Esophagus muscularis mucosa (tissue), 4 donors: Measurements from ENCODE around the gene PFN2. TPM values are rescaled to one million over a fixed set of nuclear protein-coding genes. Genes with fewer than 3 reads are reported as not detected.

Source experiments
- DNase-seq: peaks from one replicate; pipeline ENCODE4 v3.0.0-alpha.2; 2017; ENCODE audit errors: extremely low spot score
- H3K27ac ChIP-seq, 4 donors: fragments of 200-600 bp; sonication (generic); replicated peaks in 1 of 4; 1 replicate in 3 of 4; 2 replicates in 1 of 4; pipeline ENCODE4 v1.5.1; 2016 to 2019; ENCODE audit warnings: mild to moderate bottlenecking in 1 of 4
- H3K27me3 ChIP-seq, 4 donors: fragments of 200-600 bp; sonication (generic); one replicate each; pipeline versions ENCODE4 v1.5.1 to v1.6.0; 2016 to 2019
- H3K36me3 ChIP-seq, 4 donors: fragments of 200-600 bp; sonication (generic); one replicate each; pipeline ENCODE4 v1.5.1; 2016 to 2019
- H3K4me1 ChIP-seq, 4 donors: fragments of 200-600 bp; sonication (generic); one replicate each; pipeline ENCODE4 v1.5.1; 2016 to 2019
- H3K4me3 ChIP-seq, 4 donors: fragments of 200-600 bp; sonication (generic); 1 replicate in 2 of 4; 2 replicates in 2 of 4; pipeline ENCODE4 v1.5.1; 2016 to 2019; ENCODE audit warnings: mild to moderate bottlenecking in 4 of 4, moderate library complexity in 1 of 4
- H3K9me3 ChIP-seq, 4 donors: fragments of 200-600 bp; sonication (generic); 1 replicate in 3 of 4; 2 replicates in 1 of 4; pipeline ENCODE4 v1.5.1; 2016 to 2019
- CTCF ChIP-seq, 3 experiments: fragments of 200-600 bp in 2 of 3; fragments of 450-650 bp in 1 of 3; sonication (generic) in 2 of 3; IDR thresholded peaks; one replicate each; pipeline ENCODE4 v1.5.1; 2017 to 2019; ENCODE audit warnings: antibody characterized with exemption in 3 of 3, mild to moderate bottlenecking in 2 of 3, moderate library complexity in 1 of 3
- EP300 ChIP-seq: sonication (generic); formaldehyde crosslinking; IDR thresholded peaks from one replicate; pipeline ENCODE4 v1.6.1; 2017; ENCODE audit warnings: antibody characterized with exemption
- POLR2A ChIP-seq: fragments of 450-650 bp; IDR thresholded peaks from one replicate; pipeline ENCODE4 v1.6.1; 2017; ENCODE audit warnings: antibody characterized with exemption, moderate library complexity, mild to moderate bottlenecking, low read depth
- POLR2AphosphoS5 ChIP-seq, 2 donors: sonication (generic); formaldehyde crosslinking; IDR thresholded peaks; one replicate each; pipeline ENCODE4 v1.6.1; 2017; ENCODE audit warnings: antibody characterized with exemption in 2 of 2
- WGBS: methylation state at CpG from one replicate; pipeline ENCODE4 v1.1.5; 2018; 5-methylcytosine and 5-hydroxymethylcytosine counted together
- intact Hi-C: fragments of 100-400 bp; cut with DNase I; formaldehyde crosslinking; loops from one replicate; pipeline ENCODE4 v1.15.1; 2023
- total RNA-seq, 4 donors: library from RNA; depleted of rRNA; stranded (reverse); fragments of >200 nt; gene quantifications; one replicate each; pipeline versions ENCODE4 v1.1.0 to v1.2.1, GENCODE V29; 2016

PFN2 gene
- total RNA-seq, 4 donors from 2014 or later = 46.4 to 56.1 (median 50.1) TPM

- no peak for DNase-seq
- no peaks in the 10 kb centered on the region for H3K9me3 ChIP-seq
- no peak overlapping the region for H3K4me3 ChIP-seq
- no peak overlapping the region for H3K27ac ChIP-seq
- TF ChIP-seq CTCF (IDR thresholded peaks at IDR 0.05) (no peak), POLR2AphosphoS5 (IDR thresholded peaks at IDR 0.05) (no peak), EP300 (no peak), POLR2A (no peak)
- intact Hi-C loops = no loop called here
- H3K36me3 ChIP-seq = no peaks in the 10 kb centered on the region
- H3K27me3 ChIP-seq = no peaks in the 10 kb centered on the region
- WGBS = 74% methylated on average over 4 of the region's 4 CpGs
- no peaks in the 10 kb centered on the region for H3K4me1 ChIP-seq
Observed at GRCh38 chr3:150005243-150006112, 34.8 kb upstream of the PFN2 start.

- DNase-seq = no peak
- Histone ChIP-seq H3K27me3 (no peaks in the 10 kb centered on the region), H3K4me3 (no peak overlapping the region), H3K9me3 (peaks cover 0 to 6% (median 0%) of the 10 kb centered on the region in 4 donors), H3K27ac (no peak overlapping the region), H3K36me3 (no peaks in the 10 kb centered on the region), H3K4me1 (no peaks in the 10 kb centered on the region)
- intact Hi-C loops = no loop called here
- TF ChIP-seq CTCF (IDR thresholded peaks at IDR 0.05) = no peak
- TF ChIP-seq POLR2AphosphoS5 (IDR thresholded peaks at IDR 0.05) = no peak
- no peak for TF ChIP-seq EP300
- no peak for TF ChIP-seq POLR2A
Observed at GRCh38 chr3:150000641-150001040, 29.9 kb upstream of the PFN2 start.

- no peak overlapping the region for H3K27ac ChIP-seq
- H3K36me3 ChIP-seq = no peaks in the 10 kb centered on the region
- no peaks in the 10 kb centered on the region for H3K4me1 ChIP-seq
- intact Hi-C loops = no loop called here
- WGBS = 94% methylated on average over 4 of the region's 4 CpGs
- H3K4me3 ChIP-seq = no peak overlapping the region
- no peak for DNase-seq
- H3K27me3 ChIP-seq = no peaks in the 10 kb centered on the region
- H3K9me3 ChIP-seq = peaks cover 0 to 17% (median 9%) of the 10 kb centered on the region in 4 donors
- TF ChIP-seq CTCF (IDR thresholded peaks at IDR 0.05) = no peak
- no peak for TF ChIP-seq POLR2AphosphoS5 (IDR thresholded peaks at IDR 0.05)
- no peak for TF ChIP-seq EP300
- TF ChIP-seq POLR2A = no peak
Observed at GRCh38 chr3:149999421-149999820, 28.7 kb upstream of the PFN2 start.

- H3K4me1 ChIP-seq = no peaks in the 10 kb centered on the region
- intact Hi-C loops = no loop called here
- no peak overlapping the region for H3K27ac ChIP-seq
- H3K4me3 ChIP-seq = no peak overlapping the region
- 94% methylated on average over 1 of the region's 1 CpG for WGBS
- H3K27me3 ChIP-seq = no peaks in the 10 kb centered on the region
- TF ChIP-seq CTCF (IDR thresholded peaks at IDR 0.05) = no peak
- no peak for TF ChIP-seq POLR2A
- TF ChIP-seq EP300 = no peak
- TF ChIP-seq POLR2AphosphoS5 (IDR thresholded peaks at IDR 0.05) = no peak
- no peaks in the 10 kb centered on the region for H3K36me3 ChIP-seq
- H3K9me3 ChIP-seq = peaks cover 0 to 21% (median 11%) of the 10 kb centered on the region in 4 donors
- no peak for DNase-seq
Observed at GRCh38 chr3:149998946-149999345, 28.3 kb upstream of the PFN2 start.
